Measurements from ENCODE around the gene GRIK1. TPM values are rescaled to one million over a fixed set of nuclear protein-coding genes. Genes with fewer than 3 reads are reported as not detected.

GRIK1 gene
- total RNA-seq, 4 donors from 2014 or later, result 0.44 to 4.1 (median 2.6) TPM

DNA sequence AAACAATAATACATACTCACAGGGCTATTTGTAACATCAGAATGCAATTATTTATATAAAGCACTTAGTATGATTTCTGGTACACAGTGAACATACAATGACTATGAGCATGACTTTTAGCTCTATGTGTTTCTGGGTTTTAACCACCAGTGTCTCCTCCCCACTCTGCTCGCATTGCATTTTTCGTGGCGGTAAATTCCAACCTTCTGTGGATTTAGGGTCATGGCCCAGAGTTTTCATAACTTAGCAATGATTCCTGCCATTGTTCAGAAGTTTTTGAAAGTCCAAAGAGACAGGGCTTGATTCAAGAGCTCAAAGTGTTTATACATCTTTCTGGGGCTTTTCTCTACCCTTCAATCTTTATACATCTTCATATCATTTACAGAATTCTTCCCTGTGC is 449.8 kb downstream of the GRIK1 start:
- DNase-seq (ENCODE audit: low spot score in 2 of 2), result no peak
- 54 to 60% methylated on average over 3 of the region's 3 CpGs for WGBS, 2 donors
- no peak overlapping the region for H3K27ac ChIP-seq
- no peaks in the 10 kb centered on the region for H3K4me1 ChIP-seq
- H3K36me3 ChIP-seq, result no peaks in the 10 kb centered on the region
- no peak overlapping the region for H3K4me3 ChIP-seq
- TF ChIP-seq, protein P1, sequence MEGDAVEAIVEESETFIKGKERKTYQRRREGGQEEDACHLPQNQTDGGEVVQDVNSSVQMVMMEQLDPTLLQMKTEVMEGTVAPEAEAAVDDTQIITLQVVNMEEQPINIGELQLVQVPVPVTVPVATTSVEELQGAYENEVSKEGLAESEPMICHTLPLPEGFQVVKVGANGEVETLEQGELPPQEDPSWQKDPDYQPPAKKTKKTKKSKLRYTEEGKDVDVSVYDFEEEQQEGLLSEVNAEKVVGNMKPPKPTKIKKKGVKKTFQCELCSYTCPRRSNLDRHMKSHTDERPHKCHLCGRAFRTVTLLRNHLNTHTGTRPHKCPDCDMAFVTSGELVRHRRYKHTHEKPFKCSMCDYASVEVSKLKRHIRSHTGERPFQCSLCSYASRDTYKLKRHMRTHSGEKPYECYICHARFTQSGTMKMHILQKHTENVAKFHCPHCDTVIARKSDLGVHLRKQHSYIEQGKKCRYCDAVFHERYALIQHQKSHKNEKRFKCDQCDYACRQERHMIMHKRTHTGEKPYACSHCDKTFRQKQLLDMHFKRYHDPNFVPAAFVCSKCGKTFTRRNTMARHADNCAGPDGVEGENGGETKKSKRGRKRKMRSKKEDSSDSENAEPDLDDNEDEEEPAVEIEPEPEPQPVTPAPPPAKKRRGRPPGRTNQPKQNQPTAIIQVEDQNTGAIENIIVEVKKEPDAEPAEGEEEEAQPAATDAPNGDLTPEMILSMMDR (IDR thresholded peaks at IDR 0.05), result no peak
- no peak for TF ChIP-seq EP300 (IDR thresholded peaks at IDR 0.05)
- TF ChIP-seq POLR2A (IDR thresholded peaks at IDR 0.05), result no peak
- H3K27me3 ChIP-seq, result no peaks in the 10 kb centered on the region
- no peaks in the 10 kb centered on the region for H3K9me3 ChIP-seq

DNA sequence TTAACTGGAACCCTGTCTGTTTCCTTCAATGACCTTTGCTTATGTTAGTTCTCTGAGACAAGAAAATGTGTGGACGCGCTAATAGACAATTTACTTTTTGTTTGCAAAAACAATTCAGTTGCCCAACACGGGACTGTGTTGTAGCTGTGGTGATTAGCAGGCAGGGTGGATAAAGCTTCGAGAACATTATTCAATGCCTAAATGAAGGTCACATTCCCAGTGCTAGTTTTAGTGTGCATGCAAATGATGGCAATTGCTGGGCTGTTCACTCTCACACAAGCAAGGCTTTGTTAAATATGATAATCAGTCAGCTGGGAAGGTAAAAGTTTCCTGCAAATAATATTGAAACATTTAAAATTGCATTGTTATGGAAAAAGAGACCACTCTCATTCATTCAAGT is 452.6 kb downstream of the GRIK1 start:
- TF ChIP-seq, protein P1 (IDR thresholded peaks at IDR 0.05), result no peak
- no peak for TF ChIP-seq EP300 (IDR thresholded peaks at IDR 0.05)
- no peak for TF ChIP-seq POLR2A (IDR thresholded peaks at IDR 0.05)
- WGBS, 2 donors, result 43 to 48% methylated on average over 4 of the region's 4 CpGs
- no peak for DNase-seq (ENCODE audit: low spot score in 2 of 2)
- H3K27ac ChIP-seq, result peak overlapping the region in 1 of 4 donors; percentile 34
- H3K36me3 ChIP-seq, result no peaks in the 10 kb centered on the region
- no peaks in the 10 kb centered on the region for H3K9me3 ChIP-seq
- H3K27me3 ChIP-seq, result no peaks in the 10 kb centered on the region
- H3K4me3 ChIP-seq, result no peak overlapping the region
- H3K4me1 ChIP-seq, result no peaks in the 10 kb centered on the region

Other genes with a start within 250 kb of the GRIK1 start
- not detected for gene CLDN17, start 226.8 kb upstream of the GRIK1 start, total RNA-seq

Measured in tibial nerve (tissue), 4 donors.